ENCODE data around the gene RFX8.

Gene RFX8

GRCh38 chr2:101357376-101357775 is 117.5 kb downstream of the RFX8 start:
- Histone ChIP-seq H3K9ac (ENCODE audit: low read length) (no peak overlapping the region), H3K4me3 (ENCODE audit: low read length) (no peak overlapping the region), H3K9me3 (replicated peaks; ENCODE audit: insufficient read depth, low read length) (no peaks in the 10 kb centered on the region), H3K9me2 (replicated peaks; ENCODE audit: insufficient read depth, low read length) (no peaks in the 10 kb centered on the region), H2AFZ (ENCODE audit: low read length) (no peak overlapping the region), H3K27me3 (replicated peaks; ENCODE audit: insufficient read depth, low read length) (no peaks in the 10 kb centered on the region), H3K4me2 (ENCODE audit: low read depth, low read length) (no peak overlapping the region), H3F3A (ENCODE audit: insufficient read depth, low read length) (no peaks in the 10 kb centered on the region), H3K27ac (ENCODE audit: low read length) (no peak overlapping the region), H3K36me3 (replicated peaks; ENCODE audit: insufficient read depth, low read length) (no peaks in the 10 kb centered on the region), H4K20me1 (ENCODE audit: insufficient read depth, low read length) (no peaks in the 10 kb centered on the region), H3K4me1 (ENCODE audit: low read length) (no peaks in the 10 kb centered on the region), H3K79me2 (ENCODE audit: low read length) (no peaks in the 10 kb centered on the region)
- no peak for DNase-seq
- TF ChIP-seq EZH2phosphoT487 (IDR thresholded peaks at IDR 0.05; ENCODE audit: low read length) = no peak
- no peak for TF ChIP-seq EZH2 (optimal IDR thresholded peaks at IDR 0.05; ENCODE audit: low read depth, low read length)
- TF ChIP-seq CTCF (IDR thresholded peaks at IDR 0.05; ENCODE audit: low read length) = no peak

- Histone ChIP-seq H3K27me3 (replicated peaks; ENCODE audit: insufficient read depth, low read length) (no peaks in the 10 kb centered on the region), H3K4me1 (ENCODE audit: low read length) (no peaks in the 10 kb centered on the region), H3K79me2 (ENCODE audit: low read length) (no peaks in the 10 kb centered on the region), H3K4me3 (ENCODE audit: low read length) (no peak overlapping the region), H3K9ac (ENCODE audit: low read length) (no peak overlapping the region), H3K36me3 (replicated peaks; ENCODE audit: insufficient read depth, low read length) (no peaks in the 10 kb centered on the region), H2AFZ (ENCODE audit: low read length) (no peak overlapping the region), H3K9me3 (replicated peaks; ENCODE audit: insufficient read depth, low read length) (no peaks in the 10 kb centered on the region), H3K4me2 (ENCODE audit: low read depth, low read length) (no peak overlapping the region), H3K27ac (ENCODE audit: low read length) (no peak overlapping the region), H3F3A (ENCODE audit: insufficient read depth, low read length) (no peaks in the 10 kb centered on the region), H3K9me2 (replicated peaks; ENCODE audit: insufficient read depth, low read length) (no peaks in the 10 kb centered on the region), H4K20me1 (ENCODE audit: insufficient read depth, low read length) (no peaks in the 10 kb centered on the region)
- DNase-seq = no peak
- no peak for TF ChIP-seq EZH2 (optimal IDR thresholded peaks at IDR 0.05; ENCODE audit: low read depth, low read length)
- no peak for TF ChIP-seq EZH2phosphoT487 (IDR thresholded peaks at IDR 0.05; ENCODE audit: low read length)
- TF ChIP-seq CTCF (IDR thresholded peaks at IDR 0.05; ENCODE audit: low read length) = no peak
Measured at GRCh38 chr2:101356521-101356920, 118.4 kb downstream of the RFX8 start.

- H3K36me3 ChIP-seq (replicated peaks; ENCODE audit: insufficient read depth, low read length) = no peaks in the 10 kb centered on the region
- H3K9ac ChIP-seq (ENCODE audit: low read length) = no peak overlapping the region
- H3K79me2 ChIP-seq (ENCODE audit: low read length) = no peaks in the 10 kb centered on the region
- no peak for TF ChIP-seq EZH2 (optimal IDR thresholded peaks at IDR 0.05; ENCODE audit: low read depth, low read length)
- no peak for TF ChIP-seq EZH2phosphoT487 (IDR thresholded peaks at IDR 0.05; ENCODE audit: low read length)
- no peak for TF ChIP-seq CTCF (IDR thresholded peaks at IDR 0.05; ENCODE audit: low read length)
- no peak overlapping the region for H3K27ac ChIP-seq (ENCODE audit: low read length)
- H3K4me1 ChIP-seq (ENCODE audit: low read length) = no peaks in the 10 kb centered on the region
- H3K27me3 ChIP-seq (replicated peaks; ENCODE audit: insufficient read depth, low read length) = no peaks in the 10 kb centered on the region
- H3F3A ChIP-seq (ENCODE audit: insufficient read depth, low read length) = no peaks in the 10 kb centered on the region
- H3K4me2 ChIP-seq (ENCODE audit: low read depth, low read length) = no peak overlapping the region
- H2AFZ ChIP-seq (ENCODE audit: low read length) = no peak overlapping the region
- no peaks in the 10 kb centered on the region for H3K9me3 ChIP-seq (replicated peaks; ENCODE audit: insufficient read depth, low read length)
- H4K20me1 ChIP-seq (ENCODE audit: insufficient read depth, low read length) = no peaks in the 10 kb centered on the region
- no peak overlapping the region for H3K4me3 ChIP-seq (ENCODE audit: low read length)
- DNase-seq = no peak
- H3K9me2 ChIP-seq (replicated peaks; ENCODE audit: insufficient read depth, low read length) = no peaks in the 10 kb centered on the region
Measured at GRCh38 chr2:101356055-101356454, 118.9 kb downstream of the RFX8 start.

All from MM.1S (cell line).